IPS-20b (cell line): ENCODE measurements around the gene FRMD4A.

Experiments used
- H3K27ac ChIP-seq: one replicate; pipeline ENCODE4 v1.5.1; 2013; ENCODE audit warnings: low read length
- H3K27me3 ChIP-seq: 2 replicates; pipeline ENCODE4 v1.6.1; 2013; ENCODE audit warnings: mild to moderate bottlenecking, low read length, inconsistent platforms; ENCODE audit not compliant: insufficient read depth
- H3K36me3 ChIP-seq: 2 replicates; pipeline ENCODE4 v1.6.1; 2013; ENCODE audit warnings: low read depth, mild to moderate bottlenecking, inconsistent platforms, low read length, moderate library complexity; ENCODE audit not compliant: insufficient read depth
- H3K4me1 ChIP-seq: 2 replicates; pipeline ENCODE4 v1.6.1; 2013; ENCODE audit warnings: mild to moderate bottlenecking, control low read depth, inconsistent platforms, low read length, moderate library complexity; ENCODE audit not compliant: insufficient read depth
- H3K4me3 ChIP-seq: 2 replicates; pipeline ENCODE4 v1.5.1; 2013; ENCODE audit warnings: mild to moderate bottlenecking, low read length, inconsistent platforms
- H3K9ac ChIP-seq: 2 replicates; pipeline ENCODE4 v1.6.1; 2013; ENCODE audit warnings: low read depth, mild to moderate bottlenecking, inconsistent platforms, low read length, moderate library complexity
- H3K9me3 ChIP-seq: 2 replicates; pipeline ENCODE4 v1.6.1; 2013; ENCODE audit warnings: mild to moderate bottlenecking, low read depth, low read length, inconsistent platforms; ENCODE audit not compliant: insufficient read depth

The FRMD4A gene

GRCh38 chr10:13740461-13740860, 590.3 kb downstream of the FRMD4A start:
- Histone ChIP-seq H3K9ac (no peak overlapping the region), H3K4me1 (no peaks in the 10 kb centered on the region), H3K9me3 (no peaks in the 10 kb centered on the region), H3K27me3 (no peaks in the 10 kb centered on the region), H3K4me3 (no peak overlapping the region), H3K27ac (no peak overlapping the region), H3K36me3 (peaks cover 4% of the 10 kb centered on the region; the same call in 1 of the 2 replicates)

GRCh38 chr10:13739183-13739582, 591.5 kb downstream of the FRMD4A start:
- Histone ChIP-seq H3K27ac (no peak overlapping the region), H3K27me3 (no peaks in the 10 kb centered on the region), H3K9me3 (no peaks in the 10 kb centered on the region), H3K9ac (no peak overlapping the region), H3K4me1 (no peaks in the 10 kb centered on the region), H3K36me3 (peaks cover 4% of the 10 kb centered on the region; the same call in 1 of the 2 replicates), H3K4me3 (no peak overlapping the region)

GRCh38 chr10:13736506-13736905, 594.2 kb downstream of the FRMD4A start:
- peaks cover 4% of the 10 kb centered on the region; the same call in 1 of the 2 replicates for H3K36me3 ChIP-seq
- no peaks in the 10 kb centered on the region for H3K9me3 ChIP-seq
- no peak overlapping the region for H3K4me3 ChIP-seq
- no peaks in the 10 kb centered on the region for H3K4me1 ChIP-seq
- no peaks in the 10 kb centered on the region for H3K27me3 ChIP-seq
- H3K27ac ChIP-seq, result no peak overlapping the region
- no peak overlapping the region for H3K9ac ChIP-seq

- H3K27ac ChIP-seq, result no peak overlapping the region
- no peaks in the 10 kb centered on the region for H3K27me3 ChIP-seq
- H3K9ac ChIP-seq, result no peak overlapping the region
- H3K9me3 ChIP-seq, result no peaks in the 10 kb centered on the region
- H3K4me1 ChIP-seq, result no peaks in the 10 kb centered on the region
- no peaks in the 10 kb centered on the region; the same call in 1 of the 2 replicates for H3K36me3 ChIP-seq
- no peak overlapping the region for H3K4me3 ChIP-seq
Measured at GRCh38 chr10:13734151-13734550, 596.6 kb downstream of the FRMD4A start.

- no peaks in the 10 kb centered on the region for H3K4me1 ChIP-seq
- H3K27ac ChIP-seq, result no peak overlapping the region
- H3K4me3 ChIP-seq, result no peak overlapping the region
- no peak overlapping the region for H3K9ac ChIP-seq
- H3K36me3 ChIP-seq, result no peaks in the 10 kb centered on the region; the same call in 1 of the 2 replicates
- no peaks in the 10 kb centered on the region for H3K27me3 ChIP-seq
- no peaks in the 10 kb centered on the region for H3K9me3 ChIP-seq
Measured at GRCh38 chr10:13733071-13733470, 597.7 kb downstream of the FRMD4A start.

- Histone ChIP-seq H3K27me3 (no peaks in the 10 kb centered on the region), H3K27ac (no peak overlapping the region), H3K4me3 (no peak overlapping the region), H3K36me3 (no peaks in the 10 kb centered on the region; the same call in 1 of the 2 replicates), H3K9ac (no peak overlapping the region), H3K9me3 (no peaks in the 10 kb centered on the region), H3K4me1 (no peaks in the 10 kb centered on the region)
Measured at GRCh38 chr10:13732465-13732881, 598.3 kb downstream of the FRMD4A start.

GRCh38 chr10:13731799-13732198, 598.9 kb downstream of the FRMD4A start:
- H3K9me3 ChIP-seq, result no peaks in the 10 kb centered on the region
- H3K27me3 ChIP-seq, result no peaks in the 10 kb centered on the region
- H3K9ac ChIP-seq, result no peak overlapping the region
- no peaks in the 10 kb centered on the region; the same call in 1 of the 2 replicates for H3K36me3 ChIP-seq
- H3K4me3 ChIP-seq, result no peak overlapping the region
- H3K4me1 ChIP-seq, result no peaks in the 10 kb centered on the region
- H3K27ac ChIP-seq, result no peak overlapping the region

GRCh38 chr10:13730956-13731355, 599.8 kb downstream of the FRMD4A start:
- H3K4me1 ChIP-seq, result no peaks in the 10 kb centered on the region
- no peaks in the 10 kb centered on the region; the same call in 1 of the 2 replicates for H3K36me3 ChIP-seq
- no peaks in the 10 kb centered on the region for H3K27me3 ChIP-seq
- no peaks in the 10 kb centered on the region for H3K9me3 ChIP-seq
- no peak overlapping the region for H3K27ac ChIP-seq
- H3K9ac ChIP-seq, result no peak overlapping the region
- H3K4me3 ChIP-seq, result no peak overlapping the region

- no peak overlapping the region for H3K27ac ChIP-seq
- H3K4me1 ChIP-seq, result no peaks in the 10 kb centered on the region
- H3K9me3 ChIP-seq, result no peaks in the 10 kb centered on the region
- no peaks in the 10 kb centered on the region for H3K27me3 ChIP-seq
- no peak overlapping the region; the same call in 1 of the 2 replicates for H3K9ac ChIP-seq
- H3K36me3 ChIP-seq, result no peaks in the 10 kb centered on the region; the same call in 1 of the 2 replicates
- H3K4me3 ChIP-seq, result no peak overlapping the region
Measured at GRCh38 chr10:13730306-13730652, 600.4 kb downstream of the FRMD4A start.

- H3K36me3 ChIP-seq, result no peaks in the 10 kb centered on the region; the same call in 1 of the 2 replicates
- H3K9ac ChIP-seq, result no peak overlapping the region; the same call in 1 of the 2 replicates
- H3K4me1 ChIP-seq, result no peaks in the 10 kb centered on the region
- no peaks in the 10 kb centered on the region for H3K27me3 ChIP-seq
- no peak overlapping the region for H3K27ac ChIP-seq
- H3K4me3 ChIP-seq, result no peak overlapping the region
- H3K9me3 ChIP-seq, result no peaks in the 10 kb centered on the region
Measured at GRCh38 chr10:13729586-13730305, 601.0 kb downstream of the FRMD4A start.

- no peaks in the 10 kb centered on the region; the same call in 1 of the 2 replicates for H3K36me3 ChIP-seq
- H3K27me3 ChIP-seq, result no peaks in the 10 kb centered on the region
- H3K9me3 ChIP-seq, result no peaks in the 10 kb centered on the region
- H3K4me3 ChIP-seq, result no peak overlapping the region
- no peak overlapping the region for H3K27ac ChIP-seq
- no peaks in the 10 kb centered on the region for H3K4me1 ChIP-seq
- no peak overlapping the region for H3K9ac ChIP-seq
Measured at GRCh38 chr10:13728898-13729535, 601.7 kb downstream of the FRMD4A start.

- Histone ChIP-seq H3K27me3 (no peaks in the 10 kb centered on the region), H3K36me3 (no peaks in the 10 kb centered on the region), H3K27ac (no peak overlapping the region), H3K9me3 (no peaks in the 10 kb centered on the region), H3K4me1 (no peaks in the 10 kb centered on the region), H3K9ac (no peak overlapping the region), H3K4me3 (no peak overlapping the region)
Measured at GRCh38 chr10:13725594-13725993, 605.1 kb downstream of the FRMD4A start.
